ENCODE results near the gene OR2A25. TPM values are rescaled to one million over a fixed set of nuclear protein-coding genes. Genes with fewer than 3 reads are reported as not detected.

OR2A25 gene
- total and polyA plus RNA-seq, 12 donors = not detected

- intact Hi-C loops (cut with DNase I) = loop anchor here in 3 of 10 donors (5.0 to 10.0 kb wide), 3 partner anchors 68 to 91 kb away; partner anchors contain the start of genes OR2A14 (in 1 of the 3) and OR2A2 (in 1 of the 3)
- no peaks in the 10 kb centered on the region for H3K36me3 ChIP-seq
- 2 to 81% methylated on average over 1 of the region's 1 CpG for WGBS, 2 donors
- H3K4me1 ChIP-seq = peaks cover 0 to 23% (median 0%) of the 10 kb centered on the region in 9 donors
- no peak overlapping the region for H3K4me3 ChIP-seq
- TF ChIP-seq CTCF (IDR thresholded peaks at IDR 0.05) = no peak
- H3K27me3 ChIP-seq = no peaks in the 10 kb centered on the region
- ATAC-seq (peak in 4 of 8 donors; percentile 18 to 49 (median 38)), DNase-seq (no peak)
- no peaks in the 10 kb centered on the region for H3K9me3 ChIP-seq
- H3K27ac ChIP-seq = peak overlapping the region in 6 of 10 donors; percentile 25 to 67 (median 50)
Observed at GRCh38 chr7:144036302-144036885, 33.2 kb upstream of the OR2A25 start.

GRCh38 chr7:144037414-144038035 lies 32.1 kb upstream of the OR2A25 start:
- H3K4me1 ChIP-seq = peaks cover 0 to 23% (median 0%) of the 10 kb centered on the region in 9 donors
- no peak overlapping the region for H3K4me3 ChIP-seq
- peak in 6 of 8 donors; percentile 33 to 88 (median 74) for ATAC-seq
- H3K36me3 ChIP-seq = no peaks in the 10 kb centered on the region
- DNase-seq = peak in 1 of 2 donors; percentile 17
- peak overlapping the region in 4 of 10 donors; percentile 54 to 67 (median 56) for H3K27ac ChIP-seq
- WGBS, 2 donors = 32 to 37% methylated on average over 1 of the region's 1 CpG
- no peaks in the 10 kb centered on the region for H3K27me3 ChIP-seq
- intact Hi-C loops (cut with DNase I) = loop anchor here in 3 of 10 donors (5.0 to 10.0 kb wide), 3 partner anchors 67 to 90 kb away; partner anchors contain the start of genes OR2A14 (in 1 of the 3) and OR2A2 (in 1 of the 3)
- no peak for TF ChIP-seq CTCF (IDR thresholded peaks at IDR 0.05)
- H3K9me3 ChIP-seq = no peaks in the 10 kb centered on the region

GRCh38 chr7:144038887-144039286 lies 30.7 kb upstream of the OR2A25 start:
- TF ChIP-seq CTCF (IDR thresholded peaks at IDR 0.05) = no peak
- H3K9me3 ChIP-seq = no peaks in the 10 kb centered on the region
- H3K36me3 ChIP-seq = no peaks in the 10 kb centered on the region
- no peak overlapping the region for H3K27ac ChIP-seq
- WGBS, 2 donors = 46 to 68% methylated on average over 4 of the region's 4 CpGs
- no peak for DNase-seq
- ATAC-seq = no peak
- H3K27me3 ChIP-seq = no peaks in the 10 kb centered on the region
- intact Hi-C loops (cut with DNase I) = loop anchor here in 3 of 10 donors (5.0 to 10.0 kb wide), 3 partner anchors 66 to 88 kb away; partner anchors contain the start of genes OR2A14 (in 1 of the 3) and OR2A2 (in 1 of the 3)
- H3K4me1 ChIP-seq = peaks cover 0 to 20% (median 0%) of the 10 kb centered on the region in 9 donors
- no peak overlapping the region for H3K4me3 ChIP-seq

- Histone ChIP-seq H3K4me1 (no peaks in the 10 kb centered on the region), H3K27ac (no peak within 1 kb of the TSS), H3K4me3 (no peak within 1 kb of the TSS), H3K27me3 (no peaks in the 10 kb centered on the region), H3K9me3 (no peaks in the 10 kb centered on the region), H3K36me3 (no peaks in the 10 kb centered on the region)
- ATAC-seq (no peak), DNase-seq (no peak)
- no peak for TF ChIP-seq CTCF (IDR thresholded peaks at IDR 0.05)
- 43 to 62% methylated on average over 1 of the region's 1 CpG for WGBS, 2 donors
- intact Hi-C loops (cut with DNase I) = no loop called here
Observed at GRCh38 chr7:144048648-144049047, 21.0 kb upstream of the OR2A25 start, which contains the start of gene OR2A5. Gene OR2A5 (plus strand): TSS chr7:144048948. CDS start chr7:144050402, 1,454 bp downstream.
